K562 (cell line): ENCODE measurements around the gene PATL2. TPM values are rescaled to one million over a fixed set of nuclear protein-coding genes. Genes with fewer than 3 reads are reported as not detected.

Experiments used
- BHLHE40 ChIP-seq: IDR thresholded peaks from 2 replicates; pipeline ENCODE4 v1.6.1; 2011; ENCODE audit warnings: low read length, improper control_type of control experiment
- BRD4 ChIP-seq: fragments of 200-600 bp; sonication (generic); IDR thresholded peaks from 2 replicates; pipeline ENCODE4 v1.6.1; 2017; ENCODE audit warnings: inconsistent platforms
- BRF1 ChIP-seq: IDR thresholded peaks from 3 replicates; pipeline ENCODE4 v1.6.1; 2011; ENCODE audit warnings: borderline replicate concordance, mild to moderate bottlenecking; ENCODE audit not compliant: insufficient read length; ENCODE audit errors: extremely low read depth
- GABPB2 ChIP-seq: fragments of 250-450 bp; sonication (Bioruptor Pico); conservative IDR thresholded peaks from 2 replicates; pipeline ENCODE4 v1.5.1; 2021; ENCODE audit warnings: mild to moderate bottlenecking
- GTF2B ChIP-seq: IDR thresholded peaks from 2 replicates; pipeline ENCODE4 v1.6.1; 2011; ENCODE audit not compliant: insufficient read length; ENCODE audit errors: extremely low read depth
- GTF2E2 ChIP-seq: fragments of 200-800 bp; sonication (Bioruptor generic); IDR thresholded peaks from 2 replicates; pipeline ENCODE4 v1.6.1; 2016; ENCODE audit warnings: missing genetic modification characterization, missing compliant biosample characterization
- KDM4B ChIP-seq, 2 experiments: fragments of 450-650 bp in 1 of 2; sonication (generic) in 1 of 2; IDR thresholded peaks; 2 replicates each; pipeline ENCODE4 v1.6.1; 2016 to 2017; ENCODE audit warnings: borderline replicate concordance in 2 of 2, antibody characterized with exemption in 1 of 2, low read depth in 1 of 2, mild to moderate bottlenecking in 1 of 2
- L3MBTL2 ChIP-seq: fragments of 450-650 bp; IDR thresholded peaks from 2 replicates; pipeline ENCODE4 v1.6.1; 2016; ENCODE audit warnings: mild to moderate bottlenecking, moderate library complexity
- NONO ChIP-seq, 2 experiments: fragments of 200-400 bp in 1 of 2; fragments of 450-650 bp in 1 of 2; formaldehyde crosslinking in 1 of 2; IDR thresholded peaks; 2 replicates each; pipeline ENCODE4 v1.6.1; 2017; ENCODE audit warnings: low read depth in 2 of 2, mild to moderate bottlenecking in 2 of 2, moderate library complexity in 2 of 2, low read length in 1 of 2
- NR2C2 ChIP-seq, 2 experiments: fragments of 200-800 bp in 1 of 2; sonication (Bioruptor generic) in 1 of 2; sonication (generic) in 1 of 2; formaldehyde crosslinking in 1 of 2; IDR thresholded peaks; 2 replicates each; pipeline versions ENCODE4 v1.6.1 to v1.8.0; 2016 to 2022; ENCODE audit warnings: mild to moderate bottlenecking in 1 of 2, missing compliant biosample characterization in 1 of 2, missing genetic modification characterization in 1 of 2, missing genetic modification reagents in 1 of 2
- RBBP5 ChIP-seq: fragments of 200-600 bp; sonication (generic); IDR thresholded peaks from 2 replicates; pipeline ENCODE4 v1.6.1; 2012; ENCODE audit warnings: borderline replicate concordance, mild to moderate bottlenecking, low read length, control low read depth, inconsistent platforms; ENCODE audit not compliant: insufficient read depth, poor library complexity, severe bottlenecking
- STAT5A ChIP-seq: IDR thresholded peaks from 2 replicates; pipeline ENCODE4 v1.6.1; 2012; ENCODE audit warnings: low read length, inconsistent platforms, borderline replicate concordance
- TAF1 ChIP-seq: IDR thresholded peaks from 2 replicates; pipeline ENCODE4 v1.6.1; 2011; ENCODE audit warnings: mild to moderate bottlenecking, low read length, moderate library complexity; ENCODE audit not compliant: insufficient read depth, control insufficient read depth, severe bottlenecking; ENCODE audit errors: extremely low read depth
- XRCC5 ChIP-seq: fragments of 200-400 bp; formaldehyde crosslinking; IDR thresholded peaks from 2 replicates; pipeline ENCODE4 v1.6.1; 2017; ENCODE audit warnings: low read depth, mild to moderate bottlenecking, low read length
- ZNF277 ChIP-seq: fragments of 250-450 bp; sonication (Bioruptor Pico); IDR thresholded peaks from 2 replicates; pipeline ENCODE4 v1.8.0; 2022; ENCODE audit warnings: inconsistent platforms, mild to moderate bottlenecking, moderate library complexity, borderline replicate concordance
- ZNF449 ChIP-seq: fragments of 250-450 bp; sonication (Bioruptor Pico); IDR thresholded peaks from 2 replicates; pipeline ENCODE4 v1.8.0; 2022; ENCODE audit warnings: moderate library complexity, mild to moderate bottlenecking, inconsistent platforms
- ZNF586 ChIP-seq: fragments of 450-650 bp; formaldehyde crosslinking; conservative IDR thresholded peaks from 2 replicates; pipeline ENCODE4 v1.4.0; 2020; ENCODE audit warnings: mild to moderate bottlenecking, moderate library complexity
- ZNF609 ChIP-seq: sonication (generic); formaldehyde crosslinking; IDR thresholded peaks from 2 replicates; pipeline ENCODE4 v1.8.1; 2023; ENCODE audit warnings: missing genetic modification reagents, mild to moderate bottlenecking, borderline replicate concordance
- polyA plus RNA-seq, 8 experiments: library from polyadenylated mRNA; depleted of rRNA in 4 of 8; stranded (reverse) in 5 of 8; unstranded in 3 of 8; fragments of >200 nt; fragmentation: Nextera tagmentation in 2 of 8; fragmentation: Illumina TruSeq in 1 of 8; extraction: Ambion mirVana in 2 of 8; extraction: Trizol in 1 of 8; gene quantifications; 2 replicates each; pipeline versions ENCODE4 v1.2.1 to v1.2.3, GENCODE V29; 2011 to 2014; ENCODE audit warnings: inconsistent platforms in 1 of 8, missing spikeins in 1 of 8
- total RNA-seq, 7 experiments: library from RNA; depleted of rRNA in 6 of 7; stranded (reverse); fragments of >200 nt in 6 of 7; fragmentation: Illumina TruSeq in 2 of 7; extraction: Trizol in 2 of 7; gene quantifications; 2 replicates each; pipeline versions ENCODE4 v1.2.1 to v1.2.3, GENCODE V29; 2011 to 2021; ENCODE audit warnings: low replicate concordance in 1 of 7

Gene PATL2
- total and polyA plus RNA-seq, 9 of the 15 experiments (the other 6 are each of a cell fraction or from before 2014, with no cell fraction given) = 0.42 to 1.1 (median 0.86) TPM

- TF ChIP-seq GTF2B (no peak), ZNF277 (CRISPR knock-in tag) (no peak), STAT5A (no peak), BRF1 (no peak), BRD4 (no peak; the same call in 1 of the 2 replicates), TAF1 (no peak), ZNF586 (no peak), BHLHE40 (peak; percentile 34; the same call in 1 of the 2 replicates), KDM4B (IDR thresholded peaks at IDR 0.05; ENCODE audit: borderline replicate concordance in 2 of 2, low read depth in 1 of 2) (no peak), NONO (IDR thresholded peaks at IDR 0.05; ENCODE audit: low read depth in 2 of 2, low read length in 1 of 2) (no peak), ZNF609 (CRISPR knock-in tag) (no peak), XRCC5 (no peak), RBBP5 (peak; percentile 58), GTF2E2 (tag) (peak; percentile 44; the same call in 1 of the 2 replicates), NR2C2 (CRISPR knock-in tag; IDR thresholded peaks at IDR 0.05) (no peak; the same call in 1 of the 2 replicates), NR2C2 (tag; IDR thresholded peaks at IDR 0.05) (peak; percentile 73; the same call in 1 of the 2 replicates), GABPB2 (no peak), ZNF449 (CRISPR knock-in tag) (no peak), L3MBTL2 (peak; percentile 54; the same call in 1 of the 2 replicates)
These were observed 721 bp upstream of the PATL2 start (continued) for GRCh38 chr15:44711743-44712345.
